K562 (cell line): ENCODE measurements around the gene PRRX1. TPM values are rescaled to one million over a fixed set of nuclear protein-coding genes. Genes with fewer than 3 reads are reported as not detected.

Source experiments
- ATAC-seq: fragments of 200-7000 bp; cut with Tn5 transposase; 3 replicates; pipeline ENCODE4 v1.9.1; 2020; ENCODE audit warnings: moderate library complexity
- BruUV-seq: library from RNA; stranded (reverse); fragments of 400-500 nt; replicated peaks from 2 replicates; lab custom pipeline; 2021; lab: Mats Ljungman, UMichigan
- CTCF ChIA-PET: fragments of 300-600 bp; formaldehyde crosslinking; extraction: SDS; loops from one replicate; lab custom pipeline; 2021; ENCODE audit warnings: low intra/inter-chr PET ratio; lab: Yijun Ruan, JAX
- POLR2A ChIA-PET: fragments of 300-600, 350-650 bp; sonication (Branson Sonifier 250); formaldehyde crosslinking; extraction: SDS; loops from one replicate; lab custom pipeline; 2021; ENCODE audit warnings: antibody characterized with exemption, inconsistent platforms; lab: Yijun Ruan, JAX
- DNase-seq, 4 experiments: peaks; one replicate each; pipeline versions ENCODE4 v3.0.0 to v3.0.0-alpha.2; 2011 to 2018; ENCODE audit warnings: low spot score in 3 of 4, mixed read lengths in 3 of 4; ENCODE audit errors: extremely low read depth in 1 of 4
- FAIRE-seq: peaks from 2 replicates; lab custom pipeline; 2011; peaks lifted over from hg19 to GRCh38; lab: Jason Lieb, UNC
- H2AFZ ChIP-seq: 2 replicates; pipeline ENCODE4 v1.6.0; 2011; ENCODE audit warnings: low read depth, low read length, control low read depth, inconsistent platforms
- H3K27ac ChIP-seq: fragments of 200-600 bp; 3 replicates; pipeline ENCODE4 v1.8.0; 2011; ENCODE audit warnings: low read depth, mild to moderate bottlenecking, control low read depth, inconsistent platforms, low read length, moderate library complexity, mixed read lengths; ENCODE audit errors: extremely low read depth
- H3K27me3 ChIP-seq, 2 experiments: fragments of 300-600 bp in 1 of 2; 2 replicates in 1 of 2; 3 replicates in 1 of 2; pipeline versions ENCODE4 v1.6.0 to v1.8.0; 2011; ENCODE audit warnings: inconsistent platforms in 2 of 2, low read length in 2 of 2, mild to moderate bottlenecking in 1 of 2, mixed read lengths in 1 of 2, moderate library complexity in 1 of 2; ENCODE audit not compliant: control insufficient read depth in 2 of 2, insufficient read depth in 2 of 2
- H3K36me3 ChIP-seq: fragments of 300-600 bp; 3 replicates; pipeline ENCODE4 v1.8.0; 2011; ENCODE audit warnings: mild to moderate bottlenecking, low read length, inconsistent platforms; ENCODE audit not compliant: control insufficient read depth, insufficient read depth
- H3K4me1 ChIP-seq, 2 experiments: fragments of 200-600 bp in 1 of 2; replicated peaks in 1 of 2; 2 replicates in 1 of 2; 3 replicates in 1 of 2; pipeline versions ENCODE4 v1.5.1 to v1.8.0; 2011; ENCODE audit warnings: inconsistent platforms in 2 of 2, low read length in 2 of 2, mild to moderate bottlenecking in 1 of 2, mixed read lengths in 1 of 2, moderate library complexity in 1 of 2; ENCODE audit not compliant: control insufficient read depth in 2 of 2, insufficient read depth in 2 of 2
- H3K4me2 ChIP-seq: 2 replicates; pipeline ENCODE4 v1.6.1; 2011; ENCODE audit warnings: low read length, control low read depth, inconsistent platforms, mixed read lengths; ENCODE audit not compliant: insufficient read depth
- H3K4me3 ChIP-seq: fragments of 200-600 bp; sonication (generic), shearing (Covaris generic); 2 replicates; pipeline ENCODE4 v1.5.1; 2016; ENCODE audit warnings: control low read depth, inconsistent platforms
- H3K79me2 ChIP-seq: fragments of 200-600 bp; 3 replicates; pipeline ENCODE4 v1.8.0; 2011; ENCODE audit warnings: low read length, inconsistent platforms; ENCODE audit not compliant: control insufficient read depth, insufficient read depth
- H3K9ac ChIP-seq, 2 experiments: 2 replicates each; pipeline versions ENCODE4 v1.6.0 to v1.6.1; 2011; ENCODE audit warnings: low read depth in 2 of 2, low read length in 2 of 2, control low read depth in 1 of 2, inconsistent platforms in 1 of 2, mild to moderate bottlenecking in 1 of 2, mixed read lengths in 1 of 2; ENCODE audit not compliant: insufficient read depth in 1 of 2
- H3K9me1 ChIP-seq: one replicate; pipeline ENCODE4 v1.6.0; 2011; ENCODE audit warnings: inconsistent platforms, mild to moderate bottlenecking, low read length, moderate library complexity; ENCODE audit not compliant: control insufficient read depth, insufficient read depth
- H3K9me3 ChIP-seq: replicated peaks from 2 replicates; pipeline ENCODE4 v1.5.1; 2011; ENCODE audit warnings: low read depth, low read length, inconsistent platforms; ENCODE audit not compliant: control insufficient read depth, insufficient read depth
- H4K20me1 ChIP-seq: replicated peaks from 2 replicates; pipeline ENCODE4 v1.6.1; 2011; ENCODE audit warnings: low read length, inconsistent platforms, mixed read lengths; ENCODE audit not compliant: control insufficient read depth, insufficient read depth
- CREB5 ChIP-seq: fragments of 250-450 bp; sonication (Bioruptor Pico); IDR thresholded peaks from 2 replicates; pipeline ENCODE4 v1.5.0; 2020; ENCODE audit warnings: mild to moderate bottlenecking
- EP400 ChIP-seq: fragments of 450-650 bp; IDR thresholded peaks from 2 replicates; pipeline ENCODE4 v1.6.1; 2017; ENCODE audit warnings: antibody characterized with exemption, mild to moderate bottlenecking, moderate library complexity
- FOS ChIP-seq: IDR thresholded peaks from 3 replicates; pipeline ENCODE4 v1.6.1; 2011; ENCODE audit not compliant: insufficient read length; ENCODE audit errors: extremely low read depth
- NFATC3 ChIP-seq: fragments of 450-650 bp; IDR thresholded peaks from 2 replicates; pipeline ENCODE4 v1.6.1; 2017; ENCODE audit warnings: mild to moderate bottlenecking
- ZBTB12 ChIP-seq: fragments of 250-450 bp; sonication (Bioruptor Pico); IDR thresholded peaks from 2 replicates; pipeline ENCODE4 v1.4.0; 2020
- ZNF311 ChIP-seq: fragments of 250-450 bp; sonication (Bioruptor Pico); IDR thresholded peaks from 2 replicates; pipeline ENCODE4 v1.4.0; 2020; ENCODE audit warnings: mild to moderate bottlenecking, moderate library complexity
- ZNF347 ChIP-seq: fragments of 450-650 bp; formaldehyde crosslinking; IDR thresholded peaks from 2 replicates; pipeline ENCODE4 v1.4.0; 2020; ENCODE audit warnings: low read depth, mild to moderate bottlenecking, moderate library complexity
- WGBS: fragments of 100-300 bp; shearing (Covaris generic); methylation state at CpG from one replicate; pipeline ENCODE4 v1.1.6; 2016; ENCODE audit warnings: low coverage, mixed read lengths; ENCODE audit not compliant: insufficient coverage; ENCODE audit errors: missing lambda C conversion rate; 5-methylcytosine and 5-hydroxymethylcytosine counted together
- in situ Hi-C: fragments of 300-500 bp; cut with MboI; formaldehyde crosslinking; loops from 4 replicates; pipeline ENCODE4 v1.15.0; 2018; ENCODE audit warnings: inconsistent platforms, mixed read lengths
- intact Hi-C: fragments of 100-400 bp; cut with micrococcal nuclease; formaldehyde crosslinking; loops from 2 replicates; pipeline ENCODE4 v1.14.2; 2022
- polyA plus RNA-seq, 8 experiments: library from polyadenylated mRNA; depleted of rRNA in 4 of 8; stranded (reverse) in 5 of 8; unstranded in 3 of 8; fragments of >200 nt; fragmentation: Nextera tagmentation in 2 of 8; fragmentation: Illumina TruSeq in 1 of 8; extraction: Ambion mirVana in 2 of 8; extraction: Trizol in 1 of 8; gene quantifications; 2 replicates each; pipeline versions ENCODE4 v1.2.1 to v1.2.3, GENCODE V29; 2011 to 2014; ENCODE audit warnings: inconsistent platforms in 1 of 8, missing spikeins in 1 of 8
- total RNA-seq, 7 experiments: library from RNA; depleted of rRNA in 6 of 7; stranded (reverse); fragments of >200 nt in 6 of 7; fragmentation: Illumina TruSeq in 2 of 7; extraction: Trizol in 2 of 7; gene quantifications; 2 replicates each; pipeline versions ENCODE4 v1.2.1 to v1.2.3, GENCODE V29; 2011 to 2021; ENCODE audit warnings: low replicate concordance in 1 of 7

The PRRX1 gene
- total and polyA plus RNA-seq, 9 of the 15 experiments (the other 6 are each of a cell fraction or from before 2014, with no cell fraction given), result not detected

DNA sequence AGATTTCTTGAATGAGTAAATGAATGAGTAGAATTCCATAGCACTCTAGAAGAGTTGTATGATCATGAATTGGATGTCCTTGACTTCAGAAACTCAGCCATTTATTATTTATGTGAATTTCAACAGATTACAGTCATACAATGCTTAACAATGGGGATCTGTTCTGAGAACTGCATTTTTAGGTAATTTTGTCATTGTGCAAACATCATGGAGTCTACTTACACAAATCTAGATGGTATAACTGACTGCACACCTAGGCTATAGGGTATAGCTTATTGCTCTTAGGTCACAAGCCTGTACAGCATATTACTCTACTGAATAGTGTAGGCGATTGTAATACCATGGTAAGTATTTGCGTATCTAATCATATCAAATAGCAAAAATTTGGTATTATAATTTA is 59.6 kb downstream of the PRRX1 start (continued):
- TF ChIP-seq CREB5 (CRISPR knock-in tag) (no peak), ZBTB12 (CRISPR knock-in tag) (no peak)

DNA sequence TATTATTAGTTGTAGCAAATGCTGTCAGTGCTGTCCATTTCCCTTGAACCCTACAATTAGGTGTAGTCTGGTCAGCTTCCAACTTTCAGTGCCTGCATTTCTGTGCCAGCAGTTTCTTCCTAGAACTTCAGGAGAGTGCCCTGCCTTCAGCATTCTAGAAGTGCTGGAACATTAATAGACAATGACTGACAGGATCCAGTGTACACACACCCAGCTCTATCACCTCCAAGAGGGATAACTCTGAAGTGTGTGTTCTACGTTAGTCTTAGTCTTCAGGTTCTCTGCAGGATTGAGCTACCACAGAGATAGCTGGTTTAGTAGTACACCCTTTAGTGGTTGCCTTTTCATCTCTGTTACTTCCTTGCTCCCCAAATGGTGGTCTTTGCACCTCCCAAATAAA is 61.4 kb downstream of the PRRX1 start:
- Histone ChIP-seq H2AFZ (no peak overlapping the region), H3K36me3 (no peaks in the 10 kb centered on the region), H3K4me1 (no peaks in the 10 kb centered on the region), H3K9ac (no peak overlapping the region), H3K9me1 (no peaks in the 10 kb centered on the region), H3K27me3 (no peaks in the 10 kb centered on the region), H3K9me3 (no peaks in the 10 kb centered on the region)
- WGBS, result 0% methylated on average over 1 of the region's 1 CpG
- CTCF ChIA-PET, result no interaction called here
- no peak for FAIRE-seq
- no peak for DNase-seq
- intact Hi-C loops, result no loop called here
- TF ChIP-seq FOS (no peak), ZNF311 (CRISPR knock-in tag) (no peak), EP400 (no peak), ZNF347 (CRISPR knock-in tag) (no peak), NFATC3 (no peak)
- TF ChIP-seq, all 486 proteins: peak for 0
- no peaks in the 10 kb centered on the region for H3K79me2 ChIP-seq
- BruUV-seq, result no TSS peak
- in situ Hi-C loops, result no loop called here
- POLR2A ChIA-PET, result no interaction called here
- no peak overlapping the region for H3K27ac ChIP-seq
- ATAC-seq, result no peak
- no peak overlapping the region for H3K4me3 ChIP-seq
- H3K4me2 ChIP-seq, result no peak overlapping the region
- no peaks in the 10 kb centered on the region for H4K20me1 ChIP-seq
